DMS 273 treated with DMSO at 0.1 percent for 48 hours (cell line): ENCODE measurements around the gene MARCO.
"Not testable (repeated sequence)": the region's sequence is repeated elsewhere in the genome, so short reads cannot be mapped to it uniquely, and the experiment has no call there.

ENCODE experiments used
- DNase-seq: peaks from one replicate; lab custom pipeline; 2025; lab: John Stamatoyannopoulos, UW

The MARCO gene

DNA sequence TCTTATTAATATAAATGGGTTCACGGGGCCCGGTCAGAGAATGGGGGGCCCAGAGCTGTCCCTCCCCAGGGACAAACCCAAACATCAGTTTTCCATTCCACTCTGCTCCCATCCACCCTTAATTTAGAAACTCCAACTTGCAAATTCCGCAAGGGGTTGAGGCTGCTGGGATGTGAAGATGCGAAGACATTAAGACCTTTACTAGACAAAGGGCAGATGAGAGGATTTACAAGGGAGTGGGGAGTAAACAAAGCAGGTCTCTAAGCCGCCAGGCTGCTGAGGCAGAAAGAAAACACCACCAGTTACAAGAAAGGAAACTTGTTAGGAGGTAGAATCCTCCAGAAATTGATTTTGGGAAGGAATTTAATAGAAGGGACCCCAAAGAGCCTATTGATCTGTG is 33.1 kb downstream of the MARCO start:
- no peak for DNase-seq

DNA sequence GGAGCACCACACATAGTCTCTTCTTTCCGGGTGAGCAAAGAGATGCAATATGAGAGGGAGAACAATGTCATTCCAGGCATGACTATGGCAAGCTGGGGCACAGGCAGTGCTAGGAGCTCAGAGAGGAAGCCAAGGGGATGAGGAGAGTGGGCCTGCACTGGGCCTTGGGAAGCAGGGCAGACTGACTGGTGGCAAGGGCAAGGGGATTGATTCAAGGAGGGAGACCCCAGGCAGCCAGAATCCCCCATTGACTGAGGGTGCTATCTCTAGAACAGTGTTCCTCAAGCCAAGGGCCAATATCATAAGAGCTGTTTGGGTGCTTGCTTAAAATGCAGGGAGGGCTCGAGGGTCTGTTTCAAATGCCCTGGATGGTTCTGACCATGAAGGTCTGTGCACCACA is 36.1 kb downstream of the MARCO start:
- no peak for DNase-seq

GRCh38 chr2:118979152-118979861 is 37.3 kb downstream of the MARCO start:
- DNase-seq, result no peak

DNA sequence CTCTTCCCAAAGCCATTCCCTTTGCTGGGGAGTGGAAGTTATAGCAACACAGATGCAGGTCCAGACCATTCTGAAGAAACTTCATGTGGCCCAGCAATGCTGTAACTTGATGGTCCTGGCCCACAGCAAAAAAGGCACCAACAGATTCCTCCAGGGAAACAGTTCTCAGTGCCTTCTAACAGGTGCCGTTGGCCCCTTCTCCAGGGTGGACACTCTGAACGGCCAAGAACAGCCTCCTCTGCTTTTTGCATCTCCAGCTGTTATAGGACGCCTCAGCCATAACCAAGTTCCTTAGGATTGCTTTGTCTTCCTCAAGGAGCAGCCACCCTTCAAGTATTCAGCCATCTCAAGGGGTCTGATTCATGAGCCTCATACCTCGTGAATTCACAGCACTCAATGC is 38.0 kb downstream of the MARCO start:
- DNase-seq, result no peak

DNA sequence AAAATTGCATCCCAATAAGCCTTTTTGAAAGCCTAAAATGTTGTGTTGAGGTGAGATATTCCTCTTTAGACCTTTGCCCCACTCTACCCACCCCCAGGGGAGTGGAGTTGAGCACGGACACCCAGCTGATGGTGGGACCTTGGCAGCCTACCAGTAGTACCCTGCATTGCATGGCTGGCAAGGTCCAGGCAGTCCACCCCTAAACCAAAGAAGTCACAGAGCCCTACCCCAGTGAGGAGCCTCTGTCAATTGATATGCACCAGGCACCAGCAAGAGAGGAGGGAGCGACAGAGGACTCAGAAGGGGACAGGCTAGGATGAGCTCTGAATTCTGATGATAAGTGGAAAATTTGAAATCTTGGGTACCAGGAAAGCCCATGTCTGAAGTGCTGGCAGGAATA is 38.6 kb downstream of the MARCO start:
- no peak for DNase-seq

DNA sequence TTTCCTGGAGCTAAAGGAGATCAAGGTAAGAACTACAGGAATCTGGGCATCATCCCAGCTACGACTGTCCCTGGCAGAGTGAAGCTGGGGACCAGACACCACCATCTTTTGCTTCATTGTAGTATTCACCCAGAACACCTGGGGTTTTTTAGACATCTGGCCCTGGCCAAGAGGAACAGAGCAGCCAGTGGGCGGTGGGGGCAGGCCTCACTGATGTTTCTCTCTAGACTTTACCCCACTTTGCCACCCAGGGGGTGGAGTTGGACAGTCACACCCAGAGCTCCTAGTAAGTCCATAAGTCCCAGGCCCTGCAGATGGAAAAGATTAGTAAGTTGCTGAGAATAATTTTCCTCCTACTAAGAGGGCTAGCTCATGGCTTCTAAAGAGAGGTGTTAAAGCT is 39.6 kb downstream of the MARCO start:
- no peak for DNase-seq

DNA sequence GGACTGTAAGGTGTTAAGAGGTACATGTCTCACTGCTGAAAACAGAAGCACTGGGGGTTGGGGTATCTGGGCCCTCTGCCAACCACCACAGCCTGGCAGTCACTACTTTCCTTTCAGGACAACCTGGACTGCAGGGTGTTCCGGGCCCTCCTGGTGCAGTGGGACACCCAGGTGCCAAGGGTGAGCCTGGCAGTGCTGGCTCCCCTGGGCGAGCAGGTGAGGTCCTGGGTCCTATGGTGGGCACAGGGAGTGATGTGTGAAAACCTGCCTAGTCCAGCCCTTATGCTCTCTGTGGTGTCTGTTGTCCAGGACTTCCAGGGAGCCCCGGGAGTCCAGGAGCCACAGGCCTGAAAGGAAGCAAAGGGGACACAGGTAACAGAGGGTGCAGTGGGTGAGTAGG is 40.0 kb downstream of the MARCO start:
- no peak for DNase-seq

- DNase-seq, result no peak
These were observed 41.1 kb downstream of the MARCO start for GRCh38 chr2:118983133-118983532.

DNA sequence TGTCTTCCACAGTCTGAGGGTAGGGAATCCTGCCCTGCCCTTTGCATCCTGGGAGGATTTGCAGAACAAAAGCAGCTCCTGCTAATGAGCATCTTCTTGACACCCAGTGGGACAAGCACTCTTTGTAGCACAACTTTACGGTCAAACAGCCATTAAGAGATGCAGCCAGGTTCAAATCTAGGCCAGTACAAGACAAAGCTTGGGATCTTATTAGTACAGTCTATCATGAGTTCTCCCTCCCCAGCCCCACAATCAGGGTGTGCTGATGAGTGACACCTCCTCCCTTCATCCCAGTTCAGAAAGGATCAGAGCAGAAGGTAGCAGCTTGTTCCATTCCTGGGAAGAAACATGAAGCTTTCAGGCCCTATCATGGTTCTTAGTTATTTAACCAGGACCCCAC is 41.9 kb downstream of the MARCO start:
- no peak for DNase-seq

GRCh38 chr2:118986738-118987137 is 44.7 kb downstream of the MARCO start:
- no peak for DNase-seq

DNA sequence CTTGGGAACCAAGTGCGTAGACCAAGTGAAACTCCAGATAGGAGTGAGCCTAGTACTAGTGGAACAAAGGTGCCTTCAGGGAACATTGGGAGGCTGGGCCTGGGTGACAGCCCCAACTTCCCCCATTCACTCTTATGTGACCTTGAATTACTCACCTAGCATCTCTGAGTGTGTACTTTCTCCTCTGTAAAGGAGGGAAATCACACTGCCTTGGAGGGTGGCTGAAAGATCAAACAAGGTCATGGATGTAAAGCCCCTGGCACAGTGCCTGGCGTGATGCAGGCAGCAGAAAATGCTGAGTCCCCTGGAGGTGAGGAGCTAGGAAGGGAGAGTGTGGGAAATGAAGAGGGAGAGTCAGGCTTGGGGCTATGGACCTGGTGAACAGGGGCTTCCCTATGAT is 45.9 kb downstream of the MARCO start:
- no peak for DNase-seq

DNA sequence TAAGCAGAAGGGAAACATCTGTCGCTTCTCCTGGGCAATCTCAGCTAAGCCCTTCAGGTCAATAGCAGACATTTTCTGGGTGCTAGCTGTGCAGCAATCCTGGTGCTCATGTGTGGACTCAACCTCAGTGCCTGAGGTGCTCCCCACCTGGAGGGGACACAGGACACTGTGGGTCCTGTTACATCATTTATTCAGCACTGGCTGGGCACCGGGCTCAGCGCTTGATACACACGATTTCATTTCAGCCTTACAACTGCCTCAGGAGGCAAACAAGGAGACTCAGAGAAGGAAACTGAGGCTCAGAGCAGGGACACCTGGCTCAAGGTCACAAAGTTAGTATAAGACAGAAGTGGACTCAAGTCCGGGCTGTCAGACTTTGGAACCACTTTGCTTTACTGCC is 46.7 kb downstream of the MARCO start:
- no peak for DNase-seq

DNA sequence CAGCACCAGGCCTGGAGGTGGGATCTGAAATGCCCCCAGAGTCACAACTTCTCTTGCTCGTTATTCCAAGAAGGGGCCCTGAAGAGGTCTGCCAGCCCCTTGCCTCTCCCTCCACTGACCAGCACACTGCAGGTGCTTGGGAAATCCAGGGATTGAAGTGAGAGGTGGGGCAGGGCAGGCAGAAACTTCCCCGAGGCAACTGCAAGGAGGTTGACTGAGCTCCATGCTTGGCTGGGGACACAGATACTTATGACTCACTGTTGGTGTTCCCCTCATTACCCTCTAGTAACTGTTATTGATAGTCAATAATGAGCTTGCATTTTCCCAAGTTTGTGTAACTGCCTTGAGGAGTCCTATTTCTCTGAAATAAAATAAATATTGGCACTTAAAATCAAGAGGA is 47.5 kb downstream of the MARCO start:
- DNase-seq, result no peak

GRCh38 chr2:118990757-118991545 is 49.0 kb downstream of the MARCO start:
- DNase-seq, result no peak

DNA sequence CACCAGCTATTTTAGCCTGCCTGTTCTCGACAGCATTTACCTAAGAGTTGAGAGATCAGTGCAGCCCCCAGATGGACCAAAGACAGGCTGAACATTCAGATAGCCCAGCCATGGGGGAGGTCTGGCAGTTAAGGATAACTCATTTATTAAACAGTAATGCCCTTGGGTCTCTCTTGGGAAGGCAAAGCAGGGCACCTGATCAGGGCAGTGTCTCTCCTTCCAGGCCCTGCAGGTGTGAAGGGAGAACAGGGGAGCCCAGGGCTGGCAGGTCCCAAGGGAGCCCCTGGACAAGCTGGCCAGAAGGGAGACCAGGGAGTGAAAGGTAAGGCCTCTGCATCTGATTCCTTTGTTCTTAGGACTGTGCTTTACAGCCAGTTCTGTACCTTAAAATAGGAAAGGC is 49.6 kb downstream of the MARCO start:
- DNase-seq, result no peak

- no peak for DNase-seq
These were observed 50.9 kb downstream of the MARCO start for GRCh38 chr2:118992740-118993391.

DNA sequence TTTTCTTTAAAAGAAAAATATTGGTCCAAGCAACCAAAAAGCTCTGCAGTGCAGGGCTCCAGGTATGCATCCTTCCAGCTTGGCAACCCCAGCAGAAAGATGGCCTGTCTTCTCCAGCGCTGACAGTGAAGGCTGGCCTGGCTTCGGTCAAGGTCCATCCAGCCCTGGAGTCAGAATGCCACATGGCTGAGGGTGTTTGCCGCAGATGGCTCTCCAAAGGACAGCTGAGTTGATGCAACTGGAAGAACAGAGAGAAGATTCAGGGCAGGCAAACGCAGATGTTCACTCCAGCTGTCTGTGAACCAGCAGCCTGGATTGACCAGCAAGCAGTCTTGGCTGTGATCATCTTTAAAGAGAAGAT is 51.4 kb downstream of the MARCO start:
- DNase-seq, result no peak

DNA sequence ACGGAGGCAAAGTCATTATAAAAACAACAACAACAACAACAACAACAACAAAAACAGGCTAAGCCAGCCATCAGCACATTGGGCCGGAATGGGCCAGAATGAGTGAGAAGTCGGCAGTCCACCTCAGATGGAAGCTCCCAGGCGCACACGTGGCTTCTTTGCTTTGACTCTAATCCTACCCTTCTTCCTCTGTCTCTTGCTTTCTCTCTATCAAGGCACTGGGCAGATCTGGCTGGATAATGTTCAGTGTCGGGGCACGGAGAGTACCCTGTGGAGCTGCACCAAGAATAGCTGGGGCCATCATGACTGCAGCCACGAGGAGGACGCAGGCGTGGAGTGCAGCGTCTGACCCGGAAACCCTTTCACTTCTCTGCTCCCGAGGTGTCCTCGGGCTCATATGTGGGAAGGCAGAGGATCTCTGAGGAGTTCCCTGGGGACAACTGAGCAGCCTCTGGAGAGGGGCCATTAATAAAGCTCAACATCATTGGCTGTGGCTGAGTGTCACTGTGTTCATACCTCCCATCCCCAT is 52.2 kb downstream of the MARCO start:
- no peak for DNase-seq

DNA sequence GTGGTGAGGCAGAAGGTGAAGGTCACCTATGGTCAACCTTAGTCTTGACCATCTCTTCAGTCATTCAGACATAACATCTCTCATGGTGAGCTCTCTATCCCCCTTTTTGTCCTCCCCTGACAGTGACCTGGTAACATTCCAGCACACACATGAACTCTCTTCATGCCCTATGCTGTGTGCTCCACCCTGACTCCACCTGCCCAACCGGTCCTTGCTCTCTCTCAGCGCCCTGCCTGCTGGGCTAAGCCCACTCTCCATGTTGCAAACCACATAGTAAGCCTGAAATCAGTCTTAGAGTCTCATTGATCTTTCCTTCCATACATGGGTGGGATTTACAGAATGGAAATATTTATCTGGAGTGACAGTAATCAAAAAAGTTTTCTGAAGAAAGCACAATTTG is 52.8 kb downstream of the MARCO start:
- no peak for DNase-seq

- not testable (repeated sequence) for DNase-seq
These were observed 61.9 kb downstream of the MARCO start for GRCh38 chr2:119003856-119004255.

GRCh38 chr2:119004602-119005001 is 62.6 kb downstream of the MARCO start:
- DNase-seq, result no peak

DNA sequence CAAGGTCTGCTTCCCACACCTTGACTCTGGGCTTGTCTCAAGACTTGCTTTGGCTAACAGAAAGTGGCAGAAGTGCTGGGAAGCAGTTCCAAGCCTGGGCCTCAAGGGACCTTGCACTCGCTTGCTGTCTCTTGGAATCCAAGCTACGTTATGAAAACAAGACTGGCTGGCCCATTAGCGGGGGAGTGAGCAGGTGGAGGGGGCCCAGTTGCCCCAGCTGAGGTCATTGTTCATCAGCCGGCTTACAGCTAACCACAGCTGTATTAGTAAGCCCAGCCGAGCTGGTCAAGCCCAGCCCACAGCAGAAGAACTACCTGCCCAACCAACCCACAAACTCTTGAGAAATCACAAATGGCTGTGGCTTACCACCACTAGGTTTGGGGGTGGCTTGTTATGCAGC is 63.1 kb downstream of the MARCO start:
- DNase-seq, result no peak

GRCh38 chr2:119005555-119005954 is 63.6 kb downstream of the MARCO start:
- no peak for DNase-seq
